Measurements from ENCODE around the gene INPP1.
"Not testable (repeated sequence)": the region's sequence is repeated elsewhere in the genome, so short reads cannot be mapped to it uniquely, and the experiment has no call there.

The INPP1 gene

DNA sequence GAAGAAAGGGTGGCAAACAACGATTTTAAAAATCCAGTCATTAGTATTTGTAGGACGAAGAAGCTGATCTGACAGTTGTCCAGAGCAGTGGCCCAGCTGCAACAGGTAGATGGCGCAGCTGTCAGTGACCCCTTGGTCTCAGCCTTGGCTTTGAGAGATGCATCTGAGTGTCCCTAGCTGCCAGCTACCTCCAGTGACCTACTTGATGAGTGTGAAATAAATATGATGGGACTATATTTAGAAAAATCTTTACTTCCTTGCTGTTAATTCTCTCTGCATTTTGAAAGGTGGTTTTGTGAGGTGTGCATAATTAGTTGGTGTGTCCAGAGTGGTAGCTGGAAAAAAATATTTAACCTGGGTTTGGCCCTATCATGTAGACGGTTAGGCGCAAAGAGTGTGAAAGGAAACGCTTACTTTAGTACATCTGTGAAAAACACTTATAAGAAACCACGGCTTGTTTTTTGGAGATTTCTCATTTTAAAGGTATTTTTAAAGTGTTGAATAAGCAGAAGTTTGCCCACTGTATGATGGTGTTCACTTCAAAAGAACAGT, 963 bp downstream of the INPP1 start:
- ATAC-seq, result peak; percentile 51
- no peak for DNase-seq

DNA sequence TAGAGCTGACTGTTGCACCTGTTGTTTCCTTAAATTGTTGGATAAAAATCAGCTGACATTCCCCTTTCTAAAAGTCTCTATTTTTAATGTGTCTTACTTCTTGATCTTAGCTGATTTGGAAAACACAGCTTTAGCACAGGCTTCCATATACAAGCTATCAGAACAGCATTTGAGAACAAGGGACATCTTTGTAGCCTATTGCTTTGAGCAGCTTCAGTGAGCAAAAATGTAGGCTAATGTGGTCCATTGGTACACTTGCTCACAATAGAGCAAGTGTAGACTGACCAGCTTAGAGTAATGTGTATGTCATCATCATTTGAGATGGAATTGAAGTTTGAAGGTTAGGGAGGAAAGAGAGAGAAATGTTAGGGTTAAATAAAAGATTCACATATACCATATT, 7.0 kb downstream of the INPP1 start:
- DNase-seq (no peak), ATAC-seq (no peak)
- no peak overlapping the region for H3K27ac Mint-ChIP-seq

More for the DNA sequence above, 963 bp downstream of the INPP1 start:
- H3K4me1 Mint-ChIP-seq, result peaks cover 14% of the 10 kb centered on the region
- H3K27ac Mint-ChIP-seq, result peak overlapping the region; percentile 21 to 76
- peak overlapping the region; percentile 87 to 89 for H3K4me3 Mint-ChIP-seq
- no peaks in the 10 kb centered on the region for H3K9me3 Mint-ChIP-seq
- no peaks in the 10 kb centered on the region for H3K27me3 Mint-ChIP-seq

GRCh38 chr2:190351955-190352354, 8.6 kb downstream of the INPP1 start:
- peaks cover 9% of the 10 kb centered on the region for H3K27me3 Mint-ChIP-seq
- H3K4me3 Mint-ChIP-seq, result no peak overlapping the region
- no peaks in the 10 kb centered on the region for H3K4me1 Mint-ChIP-seq
- no peaks in the 10 kb centered on the region for H3K9me3 Mint-ChIP-seq
- DNase-seq (no peak), ATAC-seq (no peak)
- no peak overlapping the region for H3K27ac Mint-ChIP-seq

More for the DNA sequence above, 7.0 kb downstream of the INPP1 start:
- no peak overlapping the region for H3K4me3 Mint-ChIP-seq
- no peaks in the 10 kb centered on the region for H3K9me3 Mint-ChIP-seq
- H3K4me1 Mint-ChIP-seq, result no peaks in the 10 kb centered on the region
- peaks cover 9% of the 10 kb centered on the region for H3K27me3 Mint-ChIP-seq

DNA sequence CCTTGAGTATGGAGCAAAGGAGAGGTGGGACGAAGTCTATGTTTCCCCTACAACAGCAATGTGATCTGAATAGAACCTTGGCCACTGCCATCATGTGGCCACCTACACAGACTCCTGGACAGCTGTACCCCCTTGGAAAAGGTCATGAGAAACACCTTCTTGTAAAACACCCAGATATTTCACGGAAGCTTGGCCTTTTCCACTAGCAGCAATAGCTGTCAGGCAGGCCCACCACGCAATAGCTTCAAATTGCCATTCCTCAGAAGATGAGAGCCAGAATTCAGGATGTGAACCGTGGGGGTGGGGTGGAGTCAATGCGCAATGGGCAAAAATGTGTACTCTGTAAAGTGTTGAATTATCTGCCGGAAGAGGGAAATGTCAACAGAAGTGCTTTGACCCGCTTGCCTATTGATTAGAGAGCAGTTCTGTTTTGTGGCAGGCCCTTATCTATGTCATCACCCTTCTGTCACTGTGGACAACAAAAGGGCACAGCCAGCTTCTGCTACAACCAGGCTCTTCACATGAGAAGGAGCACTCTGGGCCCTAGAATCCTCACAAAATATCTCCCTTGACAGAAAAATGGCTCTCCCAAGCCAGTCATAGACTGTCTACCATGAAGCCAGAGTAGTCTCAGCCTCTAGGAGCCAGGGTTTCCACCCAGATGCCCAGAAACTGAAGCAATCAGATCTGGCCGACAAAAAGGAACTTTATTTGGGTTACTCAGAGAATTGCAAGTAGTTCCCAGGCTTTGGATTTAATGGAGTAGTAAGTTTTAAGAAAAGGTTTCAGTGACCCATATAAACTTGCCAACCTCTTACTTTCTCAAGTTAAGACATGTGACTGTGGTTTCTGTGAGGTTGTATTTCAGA, 9.5 kb downstream of the INPP1 start:
- no peak for ATAC-seq
- no peaks in the 10 kb centered on the region for H3K9me3 Mint-ChIP-seq
- peaks cover 9% of the 10 kb centered on the region for H3K27me3 Mint-ChIP-seq
- H3K4me3 Mint-ChIP-seq, result no peak overlapping the region
- H3K27ac Mint-ChIP-seq, result no peak overlapping the region
- H3K4me1 Mint-ChIP-seq, result no peaks in the 10 kb centered on the region
- DNase-seq, result no peak

DNA sequence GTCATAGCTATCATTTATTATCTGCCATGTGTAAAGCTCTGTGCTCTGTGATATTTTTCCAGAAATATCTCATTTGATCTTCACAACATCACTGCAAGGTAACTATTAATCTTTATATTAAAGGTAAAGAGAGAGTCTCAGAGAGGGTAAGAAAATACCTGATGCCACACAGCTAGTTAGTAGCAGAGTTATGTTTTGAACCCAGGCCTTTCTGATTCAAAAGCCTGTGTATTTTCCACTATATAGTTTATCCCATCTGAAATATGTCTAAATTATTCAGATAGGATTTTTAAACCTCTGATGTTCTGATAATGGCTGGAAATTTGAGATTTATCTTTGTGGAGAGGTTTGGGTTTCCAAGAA, 10.1 kb downstream of the INPP1 start:
- H3K4me1 Mint-ChIP-seq, result no peaks in the 10 kb centered on the region
- no peak overlapping the region for H3K4me3 Mint-ChIP-seq
- peaks cover 9% of the 10 kb centered on the region for H3K27me3 Mint-ChIP-seq
- no peak for ATAC-seq
- no peak overlapping the region for H3K27ac Mint-ChIP-seq
- DNase-seq, result no peak
- H3K9me3 Mint-ChIP-seq, result no peaks in the 10 kb centered on the region

- ATAC-seq (no peak), DNase-seq (no peak)
- H3K27me3 Mint-ChIP-seq, result peaks cover 9% of the 10 kb centered on the region
- no peak overlapping the region for H3K27ac Mint-ChIP-seq
- H3K4me1 Mint-ChIP-seq, result peaks cover 3% of the 10 kb centered on the region
- H3K4me3 Mint-ChIP-seq, result no peak overlapping the region
- H3K9me3 Mint-ChIP-seq, result no peaks in the 10 kb centered on the region
Observed at GRCh38 chr2:190354003-190354690, 10.8 kb downstream of the INPP1 start.

GRCh38 chr2:190355968-190356644, 12.7 kb downstream of the INPP1 start:
- ATAC-seq (no peak), DNase-seq (no peak)
- peak overlapping the region in 1 of 2 donors; percentile 54 for H3K27ac Mint-ChIP-seq
- H3K4me1 Mint-ChIP-seq, result peaks cover 15% of the 10 kb centered on the region
- no peaks in the 10 kb centered on the region for H3K9me3 Mint-ChIP-seq
- H3K4me3 Mint-ChIP-seq, result no peak overlapping the region
- peaks cover 9% of the 10 kb centered on the region for H3K27me3 Mint-ChIP-seq

DNA sequence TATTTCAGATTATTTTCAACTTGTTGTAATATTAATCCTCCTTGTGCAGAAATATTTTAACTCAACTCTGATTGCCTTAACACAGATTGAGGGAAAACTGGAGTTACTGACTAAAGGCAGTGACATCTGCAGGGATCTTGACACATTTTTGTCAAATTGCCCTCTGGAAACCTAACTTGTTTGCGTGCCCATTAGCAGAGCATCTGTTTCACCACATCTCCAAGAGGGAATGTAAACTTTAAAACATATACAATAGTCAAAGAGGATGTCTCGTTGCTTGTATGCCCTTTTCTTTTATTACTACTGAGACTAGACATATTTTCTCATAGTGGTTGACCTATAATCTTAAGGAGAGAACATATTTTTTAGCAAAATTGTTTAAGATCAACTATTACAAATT, 14.2 kb downstream of the INPP1 start:
- no peaks in the 10 kb centered on the region for H3K27me3 Mint-ChIP-seq
- H3K4me3 Mint-ChIP-seq, result no peak overlapping the region
- no peak overlapping the region for H3K27ac Mint-ChIP-seq
- no peaks in the 10 kb centered on the region for H3K9me3 Mint-ChIP-seq
- no peak for ATAC-seq
- DNase-seq, result no peak
- peaks cover 15% of the 10 kb centered on the region for H3K4me1 Mint-ChIP-seq

- not testable (repeated sequence) for H3K9me3 Mint-ChIP-seq, H3K27me3 Mint-ChIP-seq, DNase-seq, ATAC-seq
- Mint-ChIP-seq H3K27ac (peak overlapping the region; percentile 57 to 98), H3K4me3 (peak overlapping the region; percentile 7 to 96), H3K4me1 (peaks cover 15% of the 10 kb centered on the region)
Observed at GRCh38 chr2:190358655-190359448, 15.5 kb downstream of the INPP1 start.

GRCh38 chr2:190360561-190360960, 17.2 kb downstream of the INPP1 start:
- Mint-ChIP-seq H3K27me3 (no peaks in the 10 kb centered on the region), H3K27ac (peak overlapping the region in 1 of 2 donors; percentile 70), H3K4me3 (peak overlapping the region; percentile 92 to 96), H3K9me3 (no peaks in the 10 kb centered on the region), H3K4me1 (peaks cover 15% of the 10 kb centered on the region)
- ATAC-seq, result no peak
- DNase-seq, result no peak

DNA sequence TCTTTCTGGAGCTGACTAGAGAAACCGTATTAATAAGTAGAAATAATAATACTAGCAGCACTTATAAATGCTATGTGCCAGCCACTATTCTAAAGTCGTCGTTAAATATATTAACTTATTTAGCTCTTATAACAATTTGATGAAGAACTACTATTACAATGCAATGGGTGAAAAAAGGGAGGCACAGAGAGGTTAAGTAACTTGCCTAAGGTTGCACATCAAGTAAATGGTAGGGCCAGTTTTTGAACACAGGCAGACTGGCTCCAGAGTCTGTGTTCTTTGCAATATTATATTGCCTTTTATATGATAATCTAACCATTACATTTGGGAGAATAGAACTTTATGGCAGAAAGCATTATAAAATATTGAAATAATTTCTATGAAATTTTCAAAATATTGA, 17.6 kb downstream of the INPP1 start:
- no peak for ATAC-seq
- Mint-ChIP-seq H3K4me3 (no peak overlapping the region), H3K9me3 (no peaks in the 10 kb centered on the region), H3K27ac (peak overlapping the region in 1 of 2 donors; percentile 70), H3K4me1 (peaks cover 15% of the 10 kb centered on the region), H3K27me3 (no peaks in the 10 kb centered on the region)
- no peak for DNase-seq

GRCh38 chr2:190361572-190361971, 18.2 kb downstream of the INPP1 start:
- H3K27me3 Mint-ChIP-seq, result no peaks in the 10 kb centered on the region
- peaks cover 15% of the 10 kb centered on the region for H3K4me1 Mint-ChIP-seq
- no peak overlapping the region for H3K27ac Mint-ChIP-seq
- no peaks in the 10 kb centered on the region for H3K9me3 Mint-ChIP-seq
- DNase-seq (no peak), ATAC-seq (no peak)
- H3K4me3 Mint-ChIP-seq, result no peak overlapping the region

- ATAC-seq, result no peak
- Mint-ChIP-seq H3K4me3 (no peak overlapping the region), H3K4me1 (peaks cover 15% of the 10 kb centered on the region), H3K9me3 (no peaks in the 10 kb centered on the region), H3K27me3 (no peaks in the 10 kb centered on the region), H3K27ac (no peak overlapping the region)
- DNase-seq, result no peak
Observed at GRCh38 chr2:190362894-190363293, 19.5 kb downstream of the INPP1 start.

DNA sequence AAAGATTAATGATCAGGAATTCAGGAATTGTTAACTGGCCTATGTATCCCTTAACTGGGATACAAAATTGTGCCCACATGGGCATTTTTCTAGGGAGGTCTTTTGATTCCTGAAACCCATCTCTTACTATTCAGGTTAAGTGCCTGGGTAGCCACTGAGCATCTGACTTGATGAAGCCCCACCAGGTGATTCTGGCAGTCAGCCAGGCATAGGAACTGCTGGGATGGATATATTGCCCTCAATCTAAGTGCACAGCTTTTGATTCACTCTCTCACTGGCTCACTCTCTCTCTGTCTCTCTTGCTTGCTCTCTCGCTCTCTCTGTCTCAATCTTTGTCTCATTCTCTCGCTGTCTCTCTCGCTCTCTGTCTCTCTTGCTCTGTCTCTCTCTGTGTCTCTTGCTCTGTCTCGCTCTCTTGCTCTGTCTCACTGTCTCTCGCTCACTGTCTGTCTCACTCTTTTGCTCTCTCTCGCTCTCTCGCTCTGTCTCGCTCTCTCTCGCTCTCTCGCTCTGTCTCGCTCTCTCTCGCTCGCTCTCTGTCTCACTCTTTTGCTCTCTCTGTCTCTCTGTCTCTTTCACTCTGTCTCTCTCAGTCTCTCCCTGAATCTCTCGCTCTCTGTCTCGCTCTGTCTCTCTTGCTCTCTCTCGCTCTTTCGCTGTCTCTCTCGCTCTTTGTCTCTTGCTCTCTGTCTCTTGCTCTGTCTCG, 22.3 kb downstream of the INPP1 start:
- H3K9me3 Mint-ChIP-seq, result no peaks in the 10 kb centered on the region
- no peaks in the 10 kb centered on the region for H3K4me1 Mint-ChIP-seq
- ATAC-seq (no peak), DNase-seq (no peak)
- H3K27ac Mint-ChIP-seq, result no peak overlapping the region
- H3K27me3 Mint-ChIP-seq, result no peaks in the 10 kb centered on the region
- no peak overlapping the region for H3K4me3 Mint-ChIP-seq

Measured in stimulated activated naive CD8-positive, alpha-beta T cell treated with anti-CD3 and anti-CD28 coated beads, Interleukin-15, amount 100 ng/mL, for 72 hours (primary cell).